ENCODE measurements around the gene STRBP.

STRBP gene

DNA sequence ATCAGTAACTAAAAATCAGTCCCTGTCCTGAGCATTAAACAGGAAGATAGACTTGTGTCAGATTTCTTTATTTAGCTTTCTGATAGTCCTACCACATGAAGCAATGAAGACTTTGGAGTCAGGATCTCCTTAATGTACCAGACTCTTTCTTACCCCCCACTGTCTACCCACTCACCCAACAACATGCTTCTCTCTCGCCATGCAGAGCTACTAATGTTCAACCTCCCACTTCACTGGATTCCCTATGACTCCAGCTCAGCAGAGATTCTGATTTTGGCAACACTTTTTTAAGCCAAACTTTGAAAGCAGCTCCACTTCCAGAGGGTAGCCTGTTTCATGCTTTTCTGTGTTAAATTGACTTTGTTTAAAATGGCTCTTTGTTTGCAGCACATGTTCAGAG is 184.1 kb downstream of the STRBP start:
- Mint-ChIP-seq H3K27me3 (no peaks in the 10 kb centered on the region), H3K27ac (no peak overlapping the region), H3K36me3 (ENCODE audit: low read depth) (peaks cover 34% of the 10 kb centered on the region), H3K4me1 (ENCODE audit: low read depth) (no peaks in the 10 kb centered on the region), H3K4me3 (no peak overlapping the region), H3K9me3 (no peaks in the 10 kb centered on the region)

DNA sequence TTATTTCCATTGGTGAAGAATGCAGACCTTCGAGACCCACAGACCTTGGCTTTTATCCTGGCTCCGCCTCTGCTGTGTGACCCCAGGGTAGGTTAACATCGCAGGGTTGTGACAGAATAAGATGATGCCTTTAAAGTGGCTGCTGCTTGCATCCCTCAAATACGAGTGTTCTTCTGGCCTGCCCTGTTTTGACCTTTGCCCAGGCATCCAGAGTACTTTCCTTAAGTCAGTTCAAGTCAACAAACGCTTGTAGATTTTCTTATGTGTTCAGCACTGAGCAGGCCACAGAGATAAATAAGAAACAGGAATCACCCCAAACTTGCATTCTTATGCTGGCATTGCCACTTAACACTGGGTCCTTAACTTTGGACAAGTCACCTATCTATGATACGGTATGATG is 184.7 kb downstream of the STRBP start:
- H3K4me3 Mint-ChIP-seq, result no peak overlapping the region
- no peaks in the 10 kb centered on the region for H3K27me3 Mint-ChIP-seq
- H3K27ac Mint-ChIP-seq, result no peak overlapping the region
- H3K36me3 Mint-ChIP-seq (ENCODE audit: low read depth), result peaks cover 34% of the 10 kb centered on the region
- H3K4me1 Mint-ChIP-seq (ENCODE audit: low read depth), result no peaks in the 10 kb centered on the region
- no peaks in the 10 kb centered on the region for H3K9me3 Mint-ChIP-seq

GRCh38 chr9:123081824-123082223 is 186.6 kb downstream of the STRBP start:
- Mint-ChIP-seq H3K9me3 (no peaks in the 10 kb centered on the region), H3K36me3 (ENCODE audit: low read depth) (peaks cover 41% of the 10 kb centered on the region), H3K27ac (no peak overlapping the region), H3K4me3 (no peak overlapping the region), H3K4me1 (ENCODE audit: low read depth) (no peaks in the 10 kb centered on the region), H3K27me3 (no peaks in the 10 kb centered on the region)

GRCh38 chr9:123080444-123080843 is 187.9 kb downstream of the STRBP start:
- Mint-ChIP-seq H3K27ac (no peak overlapping the region), H3K36me3 (ENCODE audit: low read depth) (peaks cover 36% of the 10 kb centered on the region), H3K27me3 (no peaks in the 10 kb centered on the region), H3K9me3 (no peaks in the 10 kb centered on the region), H3K4me3 (no peak overlapping the region), H3K4me1 (ENCODE audit: low read depth) (no peaks in the 10 kb centered on the region)

DNA sequence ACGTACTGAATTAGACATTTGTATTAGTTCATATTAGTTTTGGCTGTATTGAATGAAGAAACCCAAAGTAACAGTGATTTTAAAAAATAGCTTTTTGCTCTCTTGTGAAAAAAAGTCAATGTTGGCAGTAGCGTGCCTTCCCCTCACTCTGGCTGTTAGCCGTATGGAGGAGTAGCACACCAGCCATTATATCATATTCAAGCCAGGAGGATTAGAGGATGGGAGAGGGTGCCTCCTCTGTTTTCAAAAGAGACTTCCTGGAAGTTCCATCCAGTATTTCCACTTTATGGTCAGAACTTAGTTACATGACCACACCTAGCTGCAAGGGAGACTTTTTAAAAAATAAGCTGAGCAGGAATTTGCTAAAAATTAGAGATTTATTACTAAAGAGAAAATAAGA is 193.8 kb downstream of the STRBP start:
- Mint-ChIP-seq H3K36me3 (ENCODE audit: low read depth) (peaks cover 39% of the 10 kb centered on the region), H3K27me3 (no peaks in the 10 kb centered on the region), H3K4me3 (no peak overlapping the region), H3K9me3 (no peaks in the 10 kb centered on the region), H3K4me1 (ENCODE audit: low read depth) (no peaks in the 10 kb centered on the region), H3K27ac (no peak overlapping the region)

DNA sequence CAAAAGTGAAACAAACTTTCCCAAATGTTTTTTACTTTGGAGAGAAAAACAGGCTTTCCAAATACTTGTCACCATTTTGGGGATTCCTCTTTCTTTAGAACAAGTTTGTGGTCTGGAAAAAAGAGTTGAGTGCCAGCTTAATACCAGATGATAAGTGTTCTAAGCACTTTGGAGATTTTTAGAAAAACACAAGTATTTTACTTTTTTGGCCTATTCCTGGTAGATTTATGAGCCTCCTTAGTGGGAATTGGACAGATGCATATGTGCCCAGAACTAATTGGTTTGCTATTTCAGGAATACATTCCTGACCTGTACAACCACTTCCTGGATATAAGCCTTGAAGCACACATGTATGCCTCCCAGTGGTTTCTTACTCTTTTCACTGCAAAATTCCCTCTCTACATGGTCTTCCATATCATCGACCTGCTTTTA is 194.4 kb downstream of the STRBP start:
- no peaks in the 10 kb centered on the region for H3K9me3 Mint-ChIP-seq
- H3K36me3 Mint-ChIP-seq (ENCODE audit: low read depth), result peaks cover 35% of the 10 kb centered on the region
- no peak overlapping the region for H3K27ac Mint-ChIP-seq
- H3K4me3 Mint-ChIP-seq, result no peak overlapping the region
- no peaks in the 10 kb centered on the region for H3K27me3 Mint-ChIP-seq
- no peaks in the 10 kb centered on the region for H3K4me1 Mint-ChIP-seq (ENCODE audit: low read depth)

DNA sequence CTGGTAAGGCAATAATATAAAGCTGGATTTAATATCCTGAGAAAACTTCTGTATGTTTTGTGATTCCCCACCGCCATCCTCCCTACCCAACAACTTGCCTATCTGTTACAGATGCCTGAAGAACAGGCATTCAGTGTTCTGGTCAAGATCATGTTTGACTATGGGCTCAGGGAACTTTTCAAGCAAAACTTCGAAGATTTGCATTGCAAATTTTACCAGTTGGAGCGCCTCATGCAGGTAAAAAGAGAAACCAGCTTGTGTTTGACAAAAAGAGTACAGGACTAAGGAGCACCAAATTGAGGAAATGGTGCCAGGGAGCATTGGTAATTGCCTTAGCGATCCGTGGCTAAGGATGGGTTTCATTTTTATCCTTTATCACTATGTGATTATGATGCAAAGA is 194.9 kb downstream of the STRBP start:
- Mint-ChIP-seq H3K27me3 (no peaks in the 10 kb centered on the region), H3K4me3 (no peak overlapping the region), H3K36me3 (ENCODE audit: low read depth) (peaks cover 35% of the 10 kb centered on the region), H3K27ac (no peak overlapping the region), H3K4me1 (ENCODE audit: low read depth) (no peaks in the 10 kb centered on the region), H3K9me3 (no peaks in the 10 kb centered on the region)

- Mint-ChIP-seq H3K27ac (no peak overlapping the region), H3K9me3 (no peaks in the 10 kb centered on the region), H3K36me3 (ENCODE audit: low read depth) (peaks cover 39% of the 10 kb centered on the region), H3K4me3 (no peak overlapping the region), H3K4me1 (ENCODE audit: low read depth) (no peaks in the 10 kb centered on the region), H3K27me3 (no peaks in the 10 kb centered on the region)
These were observed 195.9 kb downstream of the STRBP start for GRCh38 chr9:123072407-123072995.

Measured in stimulated activated naive CD8-positive, alpha-beta T cell treated with anti-CD3 and anti-CD28 coated beads, Interleukin-15, Interleukin-2, amounts not matched to agents 100 ng/mL and 50 ng/mL, for 24 hours (primary cell).